Astrocyte of the spinal cord (primary cell): Measurements from ENCODE around the gene GIPC2.

Experiments used
- DNase-seq: peaks from one replicate; pipeline ENCODE4 v3.0.0; 2011; ENCODE audit warnings: low read depth, low spot score
- H3K4me3 ChIP-seq: 2 replicates; pipeline ENCODE4 v1.5.1; 2011; ENCODE audit warnings: low read depth, mild to moderate bottlenecking, low read length, moderate library complexity
- in situ Hi-C: cut with HindIII; loops from 2 replicates; pipeline ENCODE4 v1.10.0; 2017; ENCODE audit warnings: low sequenced_read_pairs
- TF ChIP-seq, protein P1 (sequence below): IDR thresholded peaks from 2 replicates; pipeline ENCODE4 v1.5.1; 2012; ENCODE audit warnings: low read depth, mild to moderate bottlenecking, low read length, inconsistent platforms

The GIPC2 gene

GRCh38 chr1:78005448-78005722 is 40.4 kb upstream of the GIPC2 start:
- DNase-seq: no peak
- peak overlapping the region; percentile 77 for H3K4me3 ChIP-seq
- in situ Hi-C loops: no loop called here
- TF ChIP-seq, protein P1, sequence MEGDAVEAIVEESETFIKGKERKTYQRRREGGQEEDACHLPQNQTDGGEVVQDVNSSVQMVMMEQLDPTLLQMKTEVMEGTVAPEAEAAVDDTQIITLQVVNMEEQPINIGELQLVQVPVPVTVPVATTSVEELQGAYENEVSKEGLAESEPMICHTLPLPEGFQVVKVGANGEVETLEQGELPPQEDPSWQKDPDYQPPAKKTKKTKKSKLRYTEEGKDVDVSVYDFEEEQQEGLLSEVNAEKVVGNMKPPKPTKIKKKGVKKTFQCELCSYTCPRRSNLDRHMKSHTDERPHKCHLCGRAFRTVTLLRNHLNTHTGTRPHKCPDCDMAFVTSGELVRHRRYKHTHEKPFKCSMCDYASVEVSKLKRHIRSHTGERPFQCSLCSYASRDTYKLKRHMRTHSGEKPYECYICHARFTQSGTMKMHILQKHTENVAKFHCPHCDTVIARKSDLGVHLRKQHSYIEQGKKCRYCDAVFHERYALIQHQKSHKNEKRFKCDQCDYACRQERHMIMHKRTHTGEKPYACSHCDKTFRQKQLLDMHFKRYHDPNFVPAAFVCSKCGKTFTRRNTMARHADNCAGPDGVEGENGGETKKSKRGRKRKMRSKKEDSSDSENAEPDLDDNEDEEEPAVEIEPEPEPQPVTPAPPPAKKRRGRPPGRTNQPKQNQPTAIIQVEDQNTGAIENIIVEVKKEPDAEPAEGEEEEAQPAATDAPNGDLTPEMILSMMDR: no peak

DNA sequence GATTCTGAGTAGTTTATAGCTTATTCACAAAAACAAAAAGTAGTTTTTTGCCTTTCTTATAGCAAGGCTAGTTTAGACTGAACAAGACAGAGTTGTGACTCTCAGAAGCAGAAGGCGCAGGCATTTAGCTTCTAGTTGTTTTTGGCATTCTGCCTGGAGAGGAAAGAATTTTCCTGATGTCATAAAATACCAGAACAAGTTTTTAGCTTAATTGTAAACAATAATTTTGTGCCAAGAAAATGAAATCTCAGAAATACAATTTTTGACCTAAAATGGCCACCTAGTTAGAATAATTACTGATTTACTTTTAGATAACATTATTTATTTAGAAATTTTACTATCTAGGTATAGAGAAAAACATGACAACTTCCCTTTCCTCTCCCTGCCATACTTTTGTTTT is 40.0 kb upstream of the GIPC2 start:
- H3K4me3 ChIP-seq: peak overlapping the region; percentile 77
- in situ Hi-C loops: no loop called here
- TF ChIP-seq, protein P1: no peak
- DNase-seq: peak; percentile 93

- peak overlapping the region; percentile 77 for H3K4me3 ChIP-seq
- TF ChIP-seq, protein P1: no peak
- in situ Hi-C loops: no loop called here
- DNase-seq: peak; percentile 27
These were observed 39.2 kb upstream of the GIPC2 start for GRCh38 chr1:78006521-78006920.

- in situ Hi-C loops: no loop called here
- peak overlapping the region; percentile 77 for H3K4me3 ChIP-seq
- DNase-seq: no peak
- TF ChIP-seq, protein P1: no peak
These were observed 38.0 kb upstream of the GIPC2 start for GRCh38 chr1:78007677-78008341.

DNA sequence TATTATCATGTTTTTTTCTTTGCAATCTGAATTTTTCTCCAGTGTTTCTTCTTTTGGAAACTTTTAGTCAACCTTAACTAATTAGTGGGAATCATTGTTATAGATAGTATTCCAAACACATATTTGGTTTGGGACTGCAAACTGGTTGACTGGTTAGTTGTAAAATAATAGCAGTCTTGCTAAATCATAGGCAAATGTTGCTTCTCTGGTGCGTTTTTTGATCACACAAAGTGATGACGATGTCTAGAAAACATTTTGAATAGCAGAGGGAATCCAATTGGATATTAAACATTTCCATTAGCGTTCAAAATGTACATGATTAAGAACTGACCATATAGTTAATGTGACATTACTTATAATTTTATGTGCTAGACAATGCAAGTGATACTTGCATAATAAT is 36.5 kb upstream of the GIPC2 start:
- in situ Hi-C loops: no loop called here
- no peak for DNase-seq
- TF ChIP-seq, protein P1: no peak

GRCh38 chr1:78009836-78010235 is 35.9 kb upstream of the GIPC2 start:
- DNase-seq: peak; percentile 55
- peak overlapping the region; percentile 35 for H3K4me3 ChIP-seq
- in situ Hi-C loops: no loop called here
- TF ChIP-seq, protein P1: no peak

More for the DNA sequence above, 36.5 kb upstream of the GIPC2 start:
- peak overlapping the region; percentile 35 for H3K4me3 ChIP-seq
